MM.1S (cell line): ENCODE measurements around the gene SOX14.

Experiments
- DNase-seq: peaks from one replicate; pipeline ENCODE4 v3.0.0-alpha.2; 2015
- H2AFZ ChIP-seq: fragments of 300-600 bp; sonication (generic); 2 replicates; pipeline ENCODE4 v1.6.0; 2016; ENCODE audit warnings: antibody characterized with exemption, low read length
- H3F3A ChIP-seq: fragments of 300-600 bp; sonication (generic); 2 replicates; pipeline ENCODE4 v1.6.1; 2016; ENCODE audit warnings: mild to moderate bottlenecking, antibody characterized with exemption, low read length, moderate library complexity, mixed read lengths; ENCODE audit not compliant: insufficient read depth
- H3K27ac ChIP-seq: fragments of 300-600 bp; sonication (generic); 2 replicates; pipeline ENCODE4 v1.5.1; 2016; ENCODE audit warnings: mild to moderate bottlenecking, low read length
- H3K27me3 ChIP-seq: fragments of 300-600 bp; sonication (generic); replicated peaks from 2 replicates; pipeline ENCODE4 v1.6.0; 2016; ENCODE audit warnings: low read length; ENCODE audit not compliant: insufficient read depth
- H3K36me3 ChIP-seq: fragments of 300-600 bp; sonication (generic); replicated peaks from 2 replicates; pipeline ENCODE4 v1.6.1; 2016; ENCODE audit warnings: mild to moderate bottlenecking, low read length, mixed read lengths; ENCODE audit not compliant: insufficient read depth
- H3K4me1 ChIP-seq: fragments of 300-600 bp; sonication (generic); 2 replicates; pipeline ENCODE4 v1.6.1; 2016; ENCODE audit warnings: low read length, mixed read lengths
- H3K4me2 ChIP-seq: fragments of 300-600 bp; sonication (generic); 2 replicates; pipeline ENCODE4 v1.6.0; 2016; ENCODE audit warnings: low read depth, low read length
- H3K4me3 ChIP-seq: fragments of 300-600 bp; sonication (generic); 2 replicates; pipeline ENCODE4 v1.5.1; 2016; ENCODE audit warnings: low read length, mixed read lengths
- H3K79me2 ChIP-seq: fragments of 300-600 bp; sonication (generic); 2 replicates; pipeline ENCODE4 v1.6.1; 2016; ENCODE audit warnings: mixed run types, low read length, mixed read lengths
- H3K9ac ChIP-seq: fragments of 300-600 bp; sonication (generic); 2 replicates; pipeline ENCODE4 v1.6.1; 2016; ENCODE audit warnings: low read length, mixed read lengths
- H3K9me2 ChIP-seq: fragments of 300-600 bp; sonication (generic); replicated peaks from 2 replicates; pipeline ENCODE4 v1.6.1; 2016; ENCODE audit warnings: mild to moderate bottlenecking, low read length, mixed read lengths; ENCODE audit not compliant: insufficient read depth
- H3K9me3 ChIP-seq: fragments of 300-600 bp; sonication (generic); replicated peaks from 2 replicates; pipeline ENCODE4 v1.6.1; 2016; ENCODE audit warnings: mild to moderate bottlenecking, low read length, mixed read lengths; ENCODE audit not compliant: insufficient read depth
- H4K20me1 ChIP-seq: fragments of 300-600 bp; sonication (generic); 2 replicates; pipeline ENCODE4 v1.6.1; 2016; ENCODE audit warnings: mild to moderate bottlenecking, low read length, moderate library complexity, mixed read lengths; ENCODE audit not compliant: insufficient read depth
- CTCF ChIP-seq: fragments of 300-600 bp; sonication (generic); IDR thresholded peaks from 2 replicates; pipeline ENCODE4 v1.5.1; 2016; ENCODE audit warnings: antibody characterized with exemption, low read length, mixed read lengths
- EZH2 ChIP-seq: fragments of 300-600 bp; sonication (generic); optimal IDR thresholded peaks from 2 replicates; pipeline ENCODE3; 2017; ENCODE audit warnings: low read depth, mild to moderate bottlenecking, antibody characterized with exemption, low read length, mixed read lengths
- EZH2phosphoT487 ChIP-seq: fragments of 300-600 bp; sonication (generic); IDR thresholded peaks from 2 replicates; pipeline ENCODE4 v1.6.1; 2018; ENCODE audit warnings: antibody characterized with exemption, low read length

The SOX14 gene

GRCh38 chr3:137772214-137772955 lies 8.3 kb downstream of the SOX14 start:
- Histone ChIP-seq H3K27ac (no peak overlapping the region), H4K20me1 (no peaks in the 10 kb centered on the region), H3K79me2 (no peaks in the 10 kb centered on the region), H3F3A (no peaks in the 10 kb centered on the region), H3K4me1 (no peaks in the 10 kb centered on the region), H3K4me2 (no peak overlapping the region), H3K36me3 (no peaks in the 10 kb centered on the region), H3K9me2 (no peaks in the 10 kb centered on the region), H3K4me3 (no peak overlapping the region), H2AFZ (no peak overlapping the region), H3K9ac (no peak overlapping the region), H3K9me3 (no peaks in the 10 kb centered on the region), H3K27me3 (peaks cover 8% of the 10 kb centered on the region)
- TF ChIP-seq EZH2phosphoT487 (no peak), CTCF (no peak), EZH2 (no peak)
- DNase-seq: no peak

GRCh38 chr3:137778941-137779340 lies 14.8 kb downstream of the SOX14 start:
- Histone ChIP-seq H3K79me2 (no peaks in the 10 kb centered on the region), H3K36me3 (no peaks in the 10 kb centered on the region), H3K27ac (no peak overlapping the region), H2AFZ (no peak overlapping the region), H3K27me3 (no peaks in the 10 kb centered on the region), H3K4me3 (no peak overlapping the region), H3F3A (no peaks in the 10 kb centered on the region), H3K9ac (no peak overlapping the region), H3K4me1 (no peaks in the 10 kb centered on the region), H4K20me1 (no peaks in the 10 kb centered on the region), H3K9me3 (no peaks in the 10 kb centered on the region), H3K4me2 (no peak overlapping the region), H3K9me2 (no peaks in the 10 kb centered on the region)
- TF ChIP-seq EZH2phosphoT487 (no peak), CTCF (no peak), EZH2 (no peak)
- DNase-seq: no peak

GRCh38 chr3:137787529-137787928 lies 23.4 kb downstream of the SOX14 start:
- H3K79me2 ChIP-seq: no peaks in the 10 kb centered on the region
- DNase-seq: no peak

More at GRCh38 chr3:137787529-137787928, 23.4 kb downstream of the SOX14 start:
- no peak overlapping the region for H3K4me2 ChIP-seq
- H3K27ac ChIP-seq: no peak overlapping the region
- TF ChIP-seq EZH2phosphoT487 (no peak), EZH2 (no peak), CTCF (no peak)
- H4K20me1 ChIP-seq: no peaks in the 10 kb centered on the region
- H3K4me3 ChIP-seq: no peak overlapping the region
- no peaks in the 10 kb centered on the region for H3K36me3 ChIP-seq
- H3K9ac ChIP-seq: no peak overlapping the region
- no peaks in the 10 kb centered on the region for H3K9me3 ChIP-seq
- H2AFZ ChIP-seq: no peak overlapping the region
- H3K27me3 ChIP-seq: no peaks in the 10 kb centered on the region
- no peaks in the 10 kb centered on the region for H3F3A ChIP-seq
- no peaks in the 10 kb centered on the region for H3K9me2 ChIP-seq
- H3K4me1 ChIP-seq: no peaks in the 10 kb centered on the region
